ENCODE results near the gene AOAH. TPM values are rescaled to one million over a fixed set of nuclear protein-coding genes. Genes with fewer than 3 reads are reported as not detected.
"Not testable (repeated sequence)": the region's sequence is repeated elsewhere in the genome, so short reads cannot be mapped to it uniquely, and the experiment has no call there.

Gene AOAH
- total RNA-seq, 1 experiment from 2014 or later = not detected

GRCh38 chr7:36469236-36469635 is 255.1 kb downstream of the AOAH start:
- no peak for DNase-seq (ENCODE audit: low read depth)

GRCh38 chr7:36468370-36469101 is 255.8 kb downstream of the AOAH start:
- no peak for DNase-seq (ENCODE audit: low read depth)

GRCh38 chr7:36466001-36466400 is 258.3 kb downstream of the AOAH start:
- DNase-seq (ENCODE audit: low read depth) = not testable (repeated sequence)

- no peak for DNase-seq (ENCODE audit: low read depth)
Measured at GRCh38 chr7:36464271-36464670, 260.0 kb downstream of the AOAH start.

All from RPMI7951 (cell line).